Panc1 (cell line): ENCODE results near the gene ADORA2A. TPM values are rescaled to one million over a fixed set of nuclear protein-coding genes. Genes with fewer than 3 reads are reported as not detected.

Source experiments
- ATAC-seq: fragments of 200-7000 bp; cut with Tn5 transposase; 2 replicates; pipeline ENCODE4 v1.9.1; 2020; ENCODE audit warnings: mild to moderate bottlenecking, moderate library complexity
- BruUV-seq: library from RNA; stranded (reverse); fragments of 400-500 nt; replicated peaks from 2 replicates; lab custom pipeline; 2021; lab: Mats Ljungman, UMichigan
- CTCF ChIA-PET: fragments of 300-600 bp; sonication (Branson Sonifier 250); formaldehyde crosslinking; loops from one replicate; lab custom pipeline; 2022; ENCODE audit warnings: antibody characterized with exemption; lab: Charles Lee
- POLR2A ChIA-PET: fragments of 300-600 bp; sonication (Branson Sonifier 250); formaldehyde crosslinking; loops from one replicate; lab custom pipeline; 2022; ENCODE audit warnings: antibody characterized with exemption; lab: Charles Lee
- DNase-seq: peaks from one replicate; pipeline ENCODE4 v3.0.0-alpha.2; 2010; ENCODE audit warnings: low read depth, low spot score
- H3K27ac ChIP-seq: 2 replicates; pipeline ENCODE4 v1.5.1; 2011; ENCODE audit warnings: mild to moderate bottlenecking, low read length, inconsistent platforms
- H3K27me3 ChIP-seq: fragments of 200-500 bp; sonication (Bioruptor generic); 2 replicates; pipeline ENCODE4 v1.6.0; 2014; ENCODE audit warnings: low read length, inconsistent platforms; ENCODE audit not compliant: control insufficient read depth, insufficient read depth
- H3K36me3 ChIP-seq: fragments of 200-500 bp; sonication (Bioruptor generic); 2 replicates; pipeline ENCODE4 v1.5.1; 2014; ENCODE audit warnings: inconsistent platforms, mild to moderate bottlenecking, low read length, moderate library complexity; ENCODE audit not compliant: control insufficient read depth, insufficient read depth
- H3K4me1 ChIP-seq: 2 replicates; pipeline ENCODE4 v1.5.1; 2011; ENCODE audit warnings: inconsistent platforms, mild to moderate bottlenecking, low read length, moderate library complexity; ENCODE audit not compliant: control insufficient read depth, insufficient read depth
- H3K4me3 ChIP-seq, 2 experiments: 2 replicates each; pipeline ENCODE4 v1.5.1; 2011 to 2012; ENCODE audit warnings: low read depth in 2 of 2, low read length in 2 of 2, mild to moderate bottlenecking in 2 of 2, inconsistent platforms in 1 of 2, moderate library complexity in 1 of 2
- H3K9me3 ChIP-seq: fragments of 200-500 bp; sonication (Bioruptor generic); 2 replicates; pipeline ENCODE4 v1.5.1; 2014; ENCODE audit warnings: low read depth, mild to moderate bottlenecking, inconsistent platforms, low read length, moderate library complexity; ENCODE audit not compliant: control insufficient read depth, insufficient read depth
- CTCF ChIP-seq: fragments of 450-650 bp; IDR thresholded peaks from 2 replicates; pipeline ENCODE4 v1.5.1; 2017; ENCODE audit warnings: mild to moderate bottlenecking
- POLR2AphosphoS5 ChIP-seq: IDR thresholded peaks from 2 replicates; pipeline ENCODE4 v1.6.1; 2012; ENCODE audit warnings: mild to moderate bottlenecking, low read depth, low read length, moderate library complexity
- REST ChIP-seq, 2 experiments: IDR thresholded peaks; 2 replicates each; pipeline ENCODE4 v1.6.1; 2011 to 2012; ENCODE audit warnings: low read depth in 2 of 2, control low read depth in 1 of 2, low read length in 1 of 2, mild to moderate bottlenecking in 1 of 2, moderate library complexity in 1 of 2; ENCODE audit not compliant: insufficient read depth in 1 of 2
- SIN3A ChIP-seq: IDR thresholded peaks from 2 replicates; pipeline ENCODE4 v1.6.1; 2012; ENCODE audit warnings: low read depth, mild to moderate bottlenecking, low read length, moderate library complexity, borderline replicate concordance; ENCODE audit not compliant: insufficient read depth
- TCF7L2 ChIP-seq: IDR thresholded peaks from 2 replicates; pipeline ENCODE4 v1.6.1; 2011; ENCODE audit warnings: mild to moderate bottlenecking, low read depth, low read length, inconsistent platforms
- in situ Hi-C: cut with HindIII; loops from 2 replicates; pipeline ENCODE4 v1.10.0; 2016; ENCODE audit warnings: low sequenced_read_pairs, low pct_unique_long_range_greater_than_20kb
- intact Hi-C: fragments of 100-400 bp; cut with micrococcal nuclease; formaldehyde crosslinking; loops from one replicate; pipeline ENCODE4 v1.10.0; 2022; ENCODE audit not compliant: unreplicated experiment
- total RNA-seq: library from RNA; stranded (reverse); gene quantifications from one replicate; pipeline ENCODE4 v1.2.1, GENCODE V29; 2021; ENCODE audit not compliant: unreplicated experiment

The ADORA2A gene
- total RNA-seq, 1 experiment from 2014 or later, result 11.5 TPM

- no peaks in the 10 kb centered on the region for H3K4me1 ChIP-seq
- ChIA-PET CTCF (no interaction called here), POLR2A (no interaction called here)
- no peak overlapping the region for H3K4me3 ChIP-seq
- H3K27ac ChIP-seq, result no peak overlapping the region
- BruUV-seq, result no TSS peak
- in situ Hi-C loops, result no loop called here
- TF ChIP-seq CTCF, result no peak
- TF ChIP-seq TCF7L2, result no peak
- no peak for TF ChIP-seq SIN3A
- no peak for TF ChIP-seq REST (IDR thresholded peaks at IDR 0.05; ENCODE audit: insufficient read depth in 1 of 2, low read depth in 2 of 2, low read length in 1 of 2)
- TF ChIP-seq POLR2AphosphoS5, result no peak
- no peaks in the 10 kb centered on the region for H3K27me3 ChIP-seq
- H3K9me3 ChIP-seq, result no peaks in the 10 kb centered on the region
- no peaks in the 10 kb centered on the region for H3K36me3 ChIP-seq
- DNase-seq, result no peak
- ATAC-seq, result no peak
- intact Hi-C loops, result no loop called here
Measured at GRCh38 chr22:24483976-24484545, 56.7 kb downstream of the ADORA2A start.

GRCh38 chr22:24485170-24485569, 57.8 kb downstream of the ADORA2A start:
- no peak overlapping the region for H3K27ac ChIP-seq
- H3K4me3 ChIP-seq, result no peak overlapping the region
- intact Hi-C loops, result no loop called here
- in situ Hi-C loops, result no loop called here
- DNase-seq, result no peak
- no peak for TF ChIP-seq POLR2AphosphoS5
- TF ChIP-seq TCF7L2, result no peak
- no peak for TF ChIP-seq REST (IDR thresholded peaks at IDR 0.05; ENCODE audit: insufficient read depth in 1 of 2, low read depth in 2 of 2, low read length in 1 of 2)
- no peak for TF ChIP-seq CTCF
- TF ChIP-seq SIN3A, result no peak
- BruUV-seq, result no TSS peak
- POLR2A ChIA-PET, result no interaction called here
- H3K36me3 ChIP-seq, result no peaks in the 10 kb centered on the region
- CTCF ChIA-PET, result no interaction called here
- no peaks in the 10 kb centered on the region for H3K9me3 ChIP-seq
- ATAC-seq, result no peak
- no peaks in the 10 kb centered on the region for H3K4me1 ChIP-seq
- no peaks in the 10 kb centered on the region for H3K27me3 ChIP-seq
